ENCODE measurements around the gene ENSA.
"Not testable (repeated sequence)": the region's sequence is repeated elsewhere in the genome, so short reads cannot be mapped to it uniquely, and the experiment has no call there.

ENSA gene

DNA sequence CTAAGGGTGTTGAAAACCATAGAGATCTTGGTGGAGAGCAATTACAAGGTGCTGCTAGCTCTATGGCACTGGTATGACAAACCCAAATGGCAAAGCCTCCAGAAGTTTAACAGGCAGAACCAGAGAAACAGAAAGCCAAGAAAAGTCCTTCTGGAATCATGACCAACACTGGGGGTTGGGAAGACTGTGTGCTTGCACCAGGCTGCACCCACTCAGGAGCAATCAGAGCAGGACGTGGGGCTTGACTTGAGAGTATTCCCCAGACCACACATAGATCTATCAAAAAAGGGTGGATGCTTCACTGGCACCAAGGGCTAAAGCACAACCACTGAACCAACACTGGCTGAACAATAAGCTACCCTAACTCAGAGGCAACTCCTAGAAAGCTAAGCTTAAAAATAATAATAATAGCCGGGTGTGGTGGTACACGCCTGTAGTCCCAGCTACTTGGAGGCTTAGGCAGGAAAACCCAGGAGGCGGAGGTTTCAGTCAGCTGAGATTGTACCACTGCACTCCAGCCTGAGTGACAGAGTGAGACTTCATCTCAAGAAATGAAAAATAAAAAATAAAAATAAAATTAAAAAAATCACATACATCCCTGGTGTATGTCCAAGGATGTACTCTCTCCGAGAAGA lies 20.1 kb upstream of the ENSA start:
- Histone ChIP-seq H2AFZ (no peak overlapping the region), H3K27me3 (ENCODE audit: control insufficient read depth, insufficient read depth, low read length) (no peaks in the 10 kb centered on the region), H3K79me2 (no peaks in the 10 kb centered on the region), H3K36me3 (ENCODE audit: control insufficient read depth, insufficient read depth, low read length) (no peaks in the 10 kb centered on the region), H3K9ac (no peak overlapping the region), H3K9me3 (ENCODE audit: control insufficient read depth, low read length) (no peaks in the 10 kb centered on the region), H3K4me3 (ENCODE audit: low read depth, low read length) (no peak overlapping the region), H3K4me2 (ENCODE audit: low read length) (no peak overlapping the region), H3K4me1 (no peaks in the 10 kb centered on the region), H3K27ac (no peak overlapping the region)
- TF ChIP-seq, protein P1, sequence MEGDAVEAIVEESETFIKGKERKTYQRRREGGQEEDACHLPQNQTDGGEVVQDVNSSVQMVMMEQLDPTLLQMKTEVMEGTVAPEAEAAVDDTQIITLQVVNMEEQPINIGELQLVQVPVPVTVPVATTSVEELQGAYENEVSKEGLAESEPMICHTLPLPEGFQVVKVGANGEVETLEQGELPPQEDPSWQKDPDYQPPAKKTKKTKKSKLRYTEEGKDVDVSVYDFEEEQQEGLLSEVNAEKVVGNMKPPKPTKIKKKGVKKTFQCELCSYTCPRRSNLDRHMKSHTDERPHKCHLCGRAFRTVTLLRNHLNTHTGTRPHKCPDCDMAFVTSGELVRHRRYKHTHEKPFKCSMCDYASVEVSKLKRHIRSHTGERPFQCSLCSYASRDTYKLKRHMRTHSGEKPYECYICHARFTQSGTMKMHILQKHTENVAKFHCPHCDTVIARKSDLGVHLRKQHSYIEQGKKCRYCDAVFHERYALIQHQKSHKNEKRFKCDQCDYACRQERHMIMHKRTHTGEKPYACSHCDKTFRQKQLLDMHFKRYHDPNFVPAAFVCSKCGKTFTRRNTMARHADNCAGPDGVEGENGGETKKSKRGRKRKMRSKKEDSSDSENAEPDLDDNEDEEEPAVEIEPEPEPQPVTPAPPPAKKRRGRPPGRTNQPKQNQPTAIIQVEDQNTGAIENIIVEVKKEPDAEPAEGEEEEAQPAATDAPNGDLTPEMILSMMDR (IDR thresholded peaks at IDR 0.05), result no peak

DNA sequence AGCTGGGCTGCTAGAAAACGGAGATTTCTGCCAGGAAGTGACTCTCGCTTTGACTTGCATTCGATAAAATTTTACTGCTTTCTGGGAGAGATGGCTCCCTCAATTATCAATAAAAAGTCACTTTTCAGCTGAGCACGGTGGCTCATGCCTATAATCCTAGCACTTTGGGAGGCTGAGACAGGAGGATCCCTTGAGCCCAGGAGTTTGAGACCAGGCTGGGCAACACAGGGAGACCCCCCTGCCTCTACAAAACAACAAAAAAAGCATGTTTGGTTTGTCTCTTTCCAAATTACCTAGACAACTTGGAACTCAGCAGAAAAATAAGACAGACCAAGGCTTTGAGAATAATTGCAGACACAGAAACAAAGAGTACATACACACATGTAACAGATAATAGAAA lies 12.9 kb upstream of the ENSA start:
- Histone ChIP-seq H3K36me3 (ENCODE audit: control insufficient read depth, insufficient read depth, low read length) (no peaks in the 10 kb centered on the region), H3K9ac (no peak overlapping the region)

DNA sequence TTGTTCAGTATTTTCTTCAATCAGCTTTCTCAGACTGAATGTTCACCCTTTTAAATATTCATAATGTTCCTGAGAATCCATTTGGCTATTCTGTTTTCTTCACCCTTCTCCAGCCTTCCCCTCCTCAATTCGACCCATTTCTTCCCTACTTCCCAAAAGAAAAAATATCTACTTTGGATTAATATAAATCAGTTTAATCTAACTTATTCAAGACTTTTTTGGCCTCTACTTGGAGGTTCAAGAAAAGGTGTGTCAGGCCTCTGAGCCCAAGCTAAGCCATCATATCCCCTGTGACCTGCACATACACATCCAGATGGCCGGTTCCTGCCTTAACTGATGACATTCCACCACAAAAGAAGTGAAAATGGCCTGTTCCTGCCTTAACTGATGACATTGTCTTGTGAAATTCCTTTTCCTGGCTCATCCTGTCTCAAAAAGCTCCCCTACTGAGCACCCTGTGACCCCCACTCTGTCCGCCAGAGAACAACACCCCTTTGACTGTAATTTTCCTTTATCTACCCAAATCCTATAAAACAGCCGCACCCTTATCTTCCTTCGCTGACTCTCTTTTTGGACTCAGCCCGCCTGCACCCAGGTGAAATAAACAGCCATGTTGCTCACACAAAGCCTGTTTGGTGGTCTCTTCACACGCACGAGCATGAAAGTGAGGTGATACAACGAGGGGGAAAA lies 11.9 kb upstream of the ENSA start:
- H3K27ac ChIP-seq; H3K4me1 ChIP-seq; H3K9ac ChIP-seq; H3K4me3 ChIP-seq (ENCODE audit: low read depth, low read length); H3K27me3 ChIP-seq (ENCODE audit: control insufficient read depth, insufficient read depth, low read length); H3K9me3 ChIP-seq (ENCODE audit: control insufficient read depth, low read length); H2AFZ ChIP-seq; H3K79me2 ChIP-seq; H3K4me2 ChIP-seq (ENCODE audit: low read length); H3K36me3 ChIP-seq (ENCODE audit: control insufficient read depth, insufficient read depth, low read length): not testable (repeated sequence)

More for the DNA sequence above, 12.9 kb upstream of the ENSA start:
- Histone ChIP-seq H3K4me1 (no peaks in the 10 kb centered on the region), H3K79me2 (no peaks in the 10 kb centered on the region), H3K4me3 (ENCODE audit: low read depth, low read length) (no peak overlapping the region), H3K4me2 (ENCODE audit: low read length) (no peak overlapping the region), H3K27me3 (ENCODE audit: control insufficient read depth, insufficient read depth, low read length) (no peaks in the 10 kb centered on the region), H3K27ac (no peak overlapping the region), H3K9me3 (ENCODE audit: control insufficient read depth, low read length) (no peaks in the 10 kb centered on the region), H2AFZ (no peak overlapping the region)
- TF ChIP-seq, protein P1 (IDR thresholded peaks at IDR 0.05), result no peak

DNA sequence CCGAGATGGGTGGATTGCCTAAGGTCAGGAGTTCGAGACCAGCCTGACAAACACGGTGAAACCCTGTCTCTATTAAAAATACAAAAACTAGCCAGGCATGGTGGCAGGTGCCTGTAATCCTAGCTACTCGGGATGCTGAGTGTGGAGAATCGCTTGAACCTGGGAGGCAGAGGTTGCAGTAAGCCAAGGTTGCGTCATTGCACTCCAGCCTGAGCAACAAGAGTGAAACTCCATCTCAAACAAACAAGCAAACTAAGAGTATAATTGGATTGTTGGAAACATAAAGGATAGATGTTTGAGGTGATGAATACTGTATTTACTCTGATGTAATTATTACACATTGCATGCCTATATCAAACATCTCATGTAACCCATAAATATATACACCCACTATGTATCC lies 9.0 kb upstream of the ENSA start:
- not testable (repeated sequence) for H3K36me3 ChIP-seq (ENCODE audit: control insufficient read depth, insufficient read depth, low read length); H3K4me1 ChIP-seq; H2AFZ ChIP-seq; H3K4me2 ChIP-seq (ENCODE audit: low read length); H3K27me3 ChIP-seq (ENCODE audit: control insufficient read depth, insufficient read depth, low read length); H3K4me3 ChIP-seq (ENCODE audit: low read depth, low read length); H3K79me2 ChIP-seq; H3K9ac ChIP-seq; H3K27ac ChIP-seq; H3K9me3 ChIP-seq (ENCODE audit: control insufficient read depth, low read length)

DNA sequence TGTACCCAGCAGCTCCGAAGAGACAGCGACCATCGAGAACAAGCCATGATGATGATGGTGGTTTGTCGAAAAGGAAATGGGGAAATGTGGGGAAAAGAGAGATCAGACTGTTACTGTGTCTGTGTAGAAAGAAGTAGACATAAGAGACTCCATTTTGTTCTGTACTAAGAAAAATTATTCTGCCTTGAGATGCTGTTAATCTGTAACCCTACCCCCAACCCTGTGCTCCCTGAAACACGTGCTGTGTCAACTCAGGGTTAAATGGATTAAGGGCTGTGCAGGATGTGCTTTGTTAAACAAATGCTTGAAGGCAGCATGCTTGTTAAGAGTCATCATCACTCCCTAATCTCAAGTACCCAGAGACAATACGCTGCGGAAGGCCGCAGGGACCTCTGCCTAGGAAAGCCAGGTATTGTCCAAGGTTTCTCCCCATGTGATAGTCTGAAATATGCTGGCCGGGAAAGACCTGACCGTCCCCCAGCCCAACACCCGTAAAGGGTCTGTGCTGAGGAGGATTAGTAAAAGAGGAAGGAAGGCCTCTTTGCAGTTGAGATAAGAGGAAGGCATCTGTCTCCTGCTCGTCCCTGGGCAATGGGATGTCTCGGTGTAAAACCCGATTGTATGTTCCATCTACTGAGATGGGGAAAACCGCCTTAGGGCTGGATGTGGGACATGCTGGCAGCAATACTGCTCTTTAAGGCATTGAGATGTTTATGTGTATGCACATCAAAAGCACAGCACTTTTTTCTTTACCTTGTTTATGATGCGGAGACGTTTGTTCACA lies 5.6 kb upstream of the ENSA start:
- H3K4me2 ChIP-seq (ENCODE audit: low read length); H2AFZ ChIP-seq; H3K4me3 ChIP-seq (ENCODE audit: low read depth, low read length); H3K9me3 ChIP-seq (ENCODE audit: control insufficient read depth, low read length); H3K4me1 ChIP-seq; H3K27me3 ChIP-seq (ENCODE audit: control insufficient read depth, insufficient read depth, low read length); H3K27ac ChIP-seq; H3K9ac ChIP-seq; H3K36me3 ChIP-seq (ENCODE audit: control insufficient read depth, insufficient read depth, low read length); H3K79me2 ChIP-seq: not testable (repeated sequence)

DNA sequence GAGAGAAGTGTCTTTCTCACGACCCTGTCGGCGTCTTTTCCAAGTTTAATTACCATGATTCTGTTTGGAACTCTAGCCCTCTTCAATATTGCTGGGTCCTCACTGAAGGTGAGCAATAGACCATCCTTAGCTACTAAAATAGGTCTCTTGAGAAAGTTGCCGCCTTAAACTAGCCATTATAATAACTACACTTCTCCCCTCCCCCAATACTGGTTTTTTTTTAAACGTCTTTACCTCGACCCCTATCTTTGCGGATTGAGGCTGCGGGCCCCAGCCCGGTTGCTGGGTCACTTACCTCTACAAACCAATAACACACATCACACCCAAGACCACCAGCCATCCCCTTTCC lies 672 bp downstream of the ENSA start:
- TF ChIP-seq, protein P1 (IDR thresholded peaks at IDR 0.05), result no peak
- no peak overlapping the region for H3K9ac ChIP-seq
- no peaks in the 10 kb centered on the region for H3K36me3 ChIP-seq (ENCODE audit: control insufficient read depth, insufficient read depth, low read length)
- peak overlapping the region; percentile 99 for H3K4me2 ChIP-seq (ENCODE audit: low read length)
- peak overlapping the region; percentile 93 for H3K4me3 ChIP-seq (ENCODE audit: low read depth, low read length)
- H3K27me3 ChIP-seq (ENCODE audit: control insufficient read depth, insufficient read depth, low read length), result no peaks in the 10 kb centered on the region
- peak overlapping the region; percentile 93 for H2AFZ ChIP-seq
- peaks cover 2% of the 10 kb centered on the region for H3K4me1 ChIP-seq
- peak overlapping the region; percentile 99 for H3K27ac ChIP-seq
- no peaks in the 10 kb centered on the region for H3K9me3 ChIP-seq (ENCODE audit: control insufficient read depth, low read length)
- H3K79me2 ChIP-seq, result peaks cover 9% of the 10 kb centered on the region

Measured in parathyroid adenoma (tissue), 2 donors.